ENCODE results near the gene INVS. TPM values are rescaled to one million over a fixed set of nuclear protein-coding genes. Genes with fewer than 3 reads are reported as not detected.

The INVS gene
- total RNA-seq, 1 donor, result 28.3 TPM

- no peak overlapping the region for H3K4me3 ChIP-seq (ENCODE audit: low read depth, low read length)
- TF ChIP-seq, protein P1, sequence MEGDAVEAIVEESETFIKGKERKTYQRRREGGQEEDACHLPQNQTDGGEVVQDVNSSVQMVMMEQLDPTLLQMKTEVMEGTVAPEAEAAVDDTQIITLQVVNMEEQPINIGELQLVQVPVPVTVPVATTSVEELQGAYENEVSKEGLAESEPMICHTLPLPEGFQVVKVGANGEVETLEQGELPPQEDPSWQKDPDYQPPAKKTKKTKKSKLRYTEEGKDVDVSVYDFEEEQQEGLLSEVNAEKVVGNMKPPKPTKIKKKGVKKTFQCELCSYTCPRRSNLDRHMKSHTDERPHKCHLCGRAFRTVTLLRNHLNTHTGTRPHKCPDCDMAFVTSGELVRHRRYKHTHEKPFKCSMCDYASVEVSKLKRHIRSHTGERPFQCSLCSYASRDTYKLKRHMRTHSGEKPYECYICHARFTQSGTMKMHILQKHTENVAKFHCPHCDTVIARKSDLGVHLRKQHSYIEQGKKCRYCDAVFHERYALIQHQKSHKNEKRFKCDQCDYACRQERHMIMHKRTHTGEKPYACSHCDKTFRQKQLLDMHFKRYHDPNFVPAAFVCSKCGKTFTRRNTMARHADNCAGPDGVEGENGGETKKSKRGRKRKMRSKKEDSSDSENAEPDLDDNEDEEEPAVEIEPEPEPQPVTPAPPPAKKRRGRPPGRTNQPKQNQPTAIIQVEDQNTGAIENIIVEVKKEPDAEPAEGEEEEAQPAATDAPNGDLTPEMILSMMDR (IDR thresholded peaks at IDR 0.05; ENCODE audit: insufficient read depth, low read length), result no peak
- no peak for DNase-seq (ENCODE audit: low read depth)
These were observed 182.8 kb downstream of the INVS start for GRCh38 chr9:100281676-100282387.

DNA sequence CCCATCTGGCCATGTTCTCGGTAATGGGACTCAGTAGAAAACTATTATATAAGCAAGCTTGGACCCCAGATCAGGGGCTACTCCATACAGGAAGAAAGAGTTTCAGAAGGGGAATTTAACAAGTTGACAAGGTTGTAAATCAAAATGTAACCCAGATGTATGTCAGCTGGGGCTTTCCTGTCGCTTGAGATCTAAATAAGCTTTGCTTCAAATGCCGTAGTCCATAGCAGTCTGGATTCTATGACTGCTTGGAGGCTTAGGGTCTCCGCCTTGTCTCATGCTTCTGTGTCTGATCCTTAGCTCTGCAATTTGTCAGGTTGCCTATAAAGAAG, 183.3 kb downstream of the INVS start:
- TF ChIP-seq, protein P1 (IDR thresholded peaks at IDR 0.05; ENCODE audit: insufficient read depth, low read length), result no peak

GRCh38 chr9:100284247-100284646, 185.2 kb downstream of the INVS start:
- TF ChIP-seq, protein P1 (IDR thresholded peaks at IDR 0.05; ENCODE audit: insufficient read depth, low read length), result no peak
- no peak for DNase-seq (ENCODE audit: low read depth)
- H3K4me3 ChIP-seq (ENCODE audit: low read depth, low read length), result no peak overlapping the region

More for the DNA sequence above, 183.3 kb downstream of the INVS start:
- no peak overlapping the region for H3K4me3 ChIP-seq (ENCODE audit: low read depth, low read length)
- DNase-seq (ENCODE audit: low read depth), result no peak

DNA sequence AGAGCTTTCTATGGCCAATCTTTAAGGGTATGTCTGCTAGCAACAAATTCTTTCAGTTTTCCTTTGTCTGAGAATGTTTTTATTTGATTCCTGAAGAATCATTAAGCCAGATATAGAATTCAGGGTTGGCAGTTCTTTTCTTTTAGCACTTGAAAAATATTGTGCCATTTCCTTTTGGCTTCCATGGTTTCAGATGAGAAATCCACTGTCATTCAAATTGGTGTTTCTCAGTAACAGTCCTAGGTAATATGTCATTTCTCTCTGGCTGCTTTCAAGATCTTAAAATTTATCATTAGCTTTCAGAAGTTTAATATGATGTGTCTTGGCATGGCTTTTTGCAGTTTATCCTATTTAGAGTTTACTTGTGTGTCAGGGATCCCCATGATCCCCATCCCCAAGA, 186.0 kb downstream of the INVS start:
- H3K4me3 ChIP-seq (ENCODE audit: low read depth, low read length), result no peak overlapping the region
- DNase-seq (ENCODE audit: low read depth), result no peak
- TF ChIP-seq, protein P1 (IDR thresholded peaks at IDR 0.05; ENCODE audit: insufficient read depth, low read length), result no peak

- DNase-seq (ENCODE audit: low read depth), result no peak
- TF ChIP-seq, protein P1 (IDR thresholded peaks at IDR 0.05; ENCODE audit: insufficient read depth, low read length), result no peak
- no peak overlapping the region for H3K4me3 ChIP-seq (ENCODE audit: low read depth, low read length)
These were observed 186.6 kb downstream of the INVS start for GRCh38 chr9:100285601-100286000.

DNA sequence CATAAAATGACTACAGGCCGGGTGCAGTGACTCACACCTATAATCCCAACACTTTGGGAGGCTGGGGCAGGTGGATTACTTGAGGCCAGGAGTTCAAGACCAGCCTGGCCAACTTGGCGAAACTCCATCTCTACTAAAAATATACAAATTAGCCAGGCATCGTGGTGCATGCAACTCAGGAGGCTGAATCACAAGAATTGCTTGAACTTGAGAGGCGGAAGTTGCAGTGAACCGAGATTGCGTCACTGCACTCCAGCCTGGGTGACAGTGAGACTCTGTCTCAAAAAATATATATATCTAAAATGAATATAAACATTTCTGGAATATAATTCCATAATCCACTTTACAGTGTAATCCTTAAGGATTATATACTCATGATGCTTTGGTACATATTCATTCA, 187.2 kb downstream of the INVS start:
- no peak for DNase-seq (ENCODE audit: low read depth)
- no peak overlapping the region for H3K4me3 ChIP-seq (ENCODE audit: low read depth, low read length)
- TF ChIP-seq, protein P1 (IDR thresholded peaks at IDR 0.05; ENCODE audit: insufficient read depth, low read length), result no peak

DNA sequence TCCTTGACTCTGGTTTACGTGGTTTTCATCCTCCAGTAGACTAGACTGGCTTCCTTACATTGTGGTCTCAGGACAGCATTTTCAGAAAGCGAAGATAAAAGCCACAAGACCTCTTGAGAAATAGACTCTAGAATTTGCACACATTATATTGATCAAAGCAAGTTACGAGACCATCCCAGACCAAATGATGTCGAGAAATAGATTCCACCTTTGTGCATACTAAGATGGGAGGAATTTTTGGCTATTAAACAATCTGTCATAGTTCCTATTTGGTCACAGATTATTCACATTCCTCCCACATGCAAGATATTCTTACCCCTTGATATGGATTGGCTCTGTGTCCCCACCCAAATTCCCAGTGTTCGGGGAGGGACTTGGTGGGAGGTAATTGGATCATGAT, 188.1 kb downstream of the INVS start:
- no peak overlapping the region for H3K4me3 ChIP-seq (ENCODE audit: low read depth, low read length)
- no peak for DNase-seq (ENCODE audit: low read depth)
- TF ChIP-seq, protein P1 (IDR thresholded peaks at IDR 0.05; ENCODE audit: insufficient read depth, low read length), result no peak
